ENCODE measurements around the gene ARMC7.
"Not testable (repeated sequence)": the region's sequence is repeated elsewhere in the genome, so short reads cannot be mapped to it uniquely, and the experiment has no call there.

ARMC7 gene

DNA sequence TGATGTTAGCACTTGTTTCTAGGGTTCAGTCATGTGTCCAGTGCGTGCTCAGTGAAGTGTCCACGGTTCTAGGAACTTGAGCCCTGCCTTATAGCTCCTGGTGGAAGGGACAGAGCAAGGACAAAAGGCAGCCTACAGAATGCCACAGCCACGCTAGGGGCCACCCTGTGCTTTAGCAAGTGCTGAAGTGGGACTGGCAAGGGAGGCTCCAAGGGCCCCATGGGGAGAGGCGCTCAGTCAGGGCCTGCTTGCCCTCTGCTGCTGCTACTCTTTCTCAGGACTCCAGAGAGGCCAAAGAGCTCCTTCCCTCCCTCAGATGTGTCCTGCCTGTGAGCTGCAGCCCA is 15.0 kb downstream of the ARMC7 start:
- TF ChIP-seq, protein P1, sequence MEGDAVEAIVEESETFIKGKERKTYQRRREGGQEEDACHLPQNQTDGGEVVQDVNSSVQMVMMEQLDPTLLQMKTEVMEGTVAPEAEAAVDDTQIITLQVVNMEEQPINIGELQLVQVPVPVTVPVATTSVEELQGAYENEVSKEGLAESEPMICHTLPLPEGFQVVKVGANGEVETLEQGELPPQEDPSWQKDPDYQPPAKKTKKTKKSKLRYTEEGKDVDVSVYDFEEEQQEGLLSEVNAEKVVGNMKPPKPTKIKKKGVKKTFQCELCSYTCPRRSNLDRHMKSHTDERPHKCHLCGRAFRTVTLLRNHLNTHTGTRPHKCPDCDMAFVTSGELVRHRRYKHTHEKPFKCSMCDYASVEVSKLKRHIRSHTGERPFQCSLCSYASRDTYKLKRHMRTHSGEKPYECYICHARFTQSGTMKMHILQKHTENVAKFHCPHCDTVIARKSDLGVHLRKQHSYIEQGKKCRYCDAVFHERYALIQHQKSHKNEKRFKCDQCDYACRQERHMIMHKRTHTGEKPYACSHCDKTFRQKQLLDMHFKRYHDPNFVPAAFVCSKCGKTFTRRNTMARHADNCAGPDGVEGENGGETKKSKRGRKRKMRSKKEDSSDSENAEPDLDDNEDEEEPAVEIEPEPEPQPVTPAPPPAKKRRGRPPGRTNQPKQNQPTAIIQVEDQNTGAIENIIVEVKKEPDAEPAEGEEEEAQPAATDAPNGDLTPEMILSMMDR (conservative IDR thresholded peaks at IDR 0.05; ENCODE audit: low read length) = no peak
- H3K4me3 ChIP-seq (ENCODE audit: low read length) = no peak overlapping the region
- no peak for DNase-seq (ENCODE audit: low read depth)

DNA sequence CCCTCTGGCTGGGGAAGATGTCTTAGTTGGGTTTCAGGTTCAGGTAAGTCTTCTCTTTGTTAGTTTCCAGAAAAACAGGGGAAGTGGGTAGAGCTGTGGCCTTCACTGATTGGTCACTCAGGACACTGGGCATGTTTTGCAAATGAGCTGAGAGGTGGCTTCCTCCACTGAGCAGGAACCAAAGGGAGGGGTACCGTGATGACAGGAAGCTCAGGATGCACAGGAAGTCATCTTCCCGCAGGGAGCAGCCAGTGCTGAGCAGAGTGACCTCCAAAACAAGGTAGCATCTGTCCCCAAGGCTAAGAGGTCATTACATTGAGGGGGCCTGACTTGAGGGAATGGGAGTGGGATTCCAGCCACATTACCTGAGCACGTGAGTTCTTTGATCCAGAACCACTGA is 16.2 kb downstream of the ARMC7 start:
- no peak for DNase-seq (ENCODE audit: low read depth)
- TF ChIP-seq, protein P1 (conservative IDR thresholded peaks at IDR 0.05; ENCODE audit: low read length) = no peak
- no peak overlapping the region for H3K4me3 ChIP-seq (ENCODE audit: low read length)

DNA sequence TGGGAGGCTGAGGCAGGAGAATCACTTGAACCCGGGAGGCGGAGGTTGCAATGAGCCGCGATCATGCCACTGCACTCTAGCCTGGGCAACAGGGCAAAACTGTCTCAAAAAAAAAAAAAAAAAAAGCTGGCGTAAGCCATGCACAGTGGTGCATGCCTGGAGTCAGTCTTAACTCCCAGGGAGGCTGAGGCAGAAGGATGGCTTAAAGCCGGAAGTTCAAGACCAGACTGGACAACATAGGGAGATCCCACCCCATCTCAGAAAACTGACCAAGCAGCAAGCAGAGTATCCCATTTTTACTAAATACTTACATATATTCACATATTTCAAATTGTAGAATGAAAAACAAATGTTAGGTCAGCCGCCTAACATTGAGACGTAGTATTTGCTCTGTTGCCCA is 17.2 kb downstream of the ARMC7 start:
- H3K4me3 ChIP-seq (ENCODE audit: low read length) = no peak overlapping the region
- TF ChIP-seq, protein P1 (conservative IDR thresholded peaks at IDR 0.05; ENCODE audit: low read length) = no peak
- no peak for DNase-seq (ENCODE audit: low read depth)

DNA sequence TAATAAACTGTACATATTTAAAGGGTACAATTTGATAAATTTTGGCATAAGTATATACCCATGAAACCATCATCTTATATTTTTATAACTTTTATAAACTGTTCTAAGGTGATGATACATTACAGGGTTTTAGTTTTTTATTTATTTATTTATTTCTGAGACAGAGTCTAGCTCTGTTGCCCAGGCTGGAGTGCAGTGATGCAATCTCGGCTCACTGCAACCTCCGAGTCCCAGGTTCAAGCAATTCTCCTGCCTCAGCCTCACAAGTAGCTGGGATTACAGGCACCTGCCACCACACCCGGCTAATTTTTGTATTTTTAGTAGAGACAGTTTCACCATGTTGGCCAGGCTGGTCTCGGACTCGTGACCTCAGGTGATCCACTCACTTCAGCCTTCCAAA is 18.2 kb downstream of the ARMC7 start:
- H3K4me3 ChIP-seq (ENCODE audit: low read length); DNase-seq (ENCODE audit: low read depth): not testable (repeated sequence)

DNA sequence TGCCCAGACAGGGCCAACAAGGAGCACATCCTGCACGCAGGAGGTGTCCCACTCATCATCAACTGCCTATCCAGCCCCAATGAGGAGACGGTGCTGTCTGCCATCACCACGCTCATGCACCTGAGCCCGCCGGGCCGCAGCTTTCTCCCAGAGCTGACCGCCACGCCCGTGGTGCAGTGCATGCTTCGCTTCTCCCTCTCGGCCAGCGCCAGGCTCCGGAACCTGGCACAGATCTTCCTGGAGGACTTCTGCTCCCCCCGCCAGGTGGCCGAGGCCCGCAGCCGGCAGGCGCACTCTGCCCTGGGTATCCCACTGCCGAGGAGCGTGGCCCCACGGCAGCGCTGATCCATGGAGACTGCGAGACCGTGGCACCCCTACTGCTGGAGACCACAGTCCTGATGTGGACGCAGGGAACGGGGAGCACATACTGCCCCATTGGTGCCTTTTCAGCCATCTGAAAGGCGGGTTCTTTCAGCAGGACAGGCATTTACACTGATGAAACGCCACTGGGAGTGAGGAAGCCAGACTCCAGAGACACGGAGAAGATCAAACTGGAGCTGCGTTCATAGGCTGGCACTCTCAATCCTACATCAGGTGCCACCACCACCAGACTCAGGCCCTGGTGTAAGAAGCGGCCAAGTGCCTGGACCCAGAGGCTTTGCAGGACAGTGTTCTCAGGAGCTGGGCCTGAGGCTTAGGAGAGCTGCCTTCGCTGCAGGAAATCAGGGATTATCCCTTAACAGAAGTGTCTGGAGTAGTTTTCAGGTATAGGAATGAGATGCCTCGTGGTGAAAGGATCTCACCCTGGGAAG is 19.1 kb downstream of the ARMC7 start:
- DNase-seq (ENCODE audit: low read depth) = no peak
- no peak overlapping the region for H3K4me3 ChIP-seq (ENCODE audit: low read length)
- TF ChIP-seq, protein P1 (conservative IDR thresholded peaks at IDR 0.05; ENCODE audit: low read length) = no peak

DNA sequence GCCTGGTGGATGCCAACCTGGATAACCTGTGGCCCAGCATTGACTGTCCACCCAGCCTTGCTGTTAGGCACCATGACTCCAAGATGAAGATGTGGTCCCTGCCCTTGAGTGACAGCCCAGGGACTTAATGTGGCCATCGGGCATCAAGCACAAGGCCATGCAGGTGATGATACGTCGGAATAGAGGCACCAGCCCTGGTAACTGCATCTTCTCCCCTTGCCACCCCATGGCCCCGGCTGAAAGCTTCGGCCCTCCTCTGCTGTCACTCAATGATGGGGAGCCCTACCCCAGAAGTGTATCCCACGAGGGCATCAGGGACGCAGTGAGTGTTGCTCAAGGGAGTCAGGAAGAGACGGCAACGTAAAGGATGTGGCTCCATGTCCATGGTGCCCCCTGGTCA is 19.8 kb downstream of the ARMC7 start:
- TF ChIP-seq, protein P1 (conservative IDR thresholded peaks at IDR 0.05; ENCODE audit: low read length) = no peak
- no peak overlapping the region for H3K4me3 ChIP-seq (ENCODE audit: low read length)
- DNase-seq (ENCODE audit: low read depth) = no peak

DNA sequence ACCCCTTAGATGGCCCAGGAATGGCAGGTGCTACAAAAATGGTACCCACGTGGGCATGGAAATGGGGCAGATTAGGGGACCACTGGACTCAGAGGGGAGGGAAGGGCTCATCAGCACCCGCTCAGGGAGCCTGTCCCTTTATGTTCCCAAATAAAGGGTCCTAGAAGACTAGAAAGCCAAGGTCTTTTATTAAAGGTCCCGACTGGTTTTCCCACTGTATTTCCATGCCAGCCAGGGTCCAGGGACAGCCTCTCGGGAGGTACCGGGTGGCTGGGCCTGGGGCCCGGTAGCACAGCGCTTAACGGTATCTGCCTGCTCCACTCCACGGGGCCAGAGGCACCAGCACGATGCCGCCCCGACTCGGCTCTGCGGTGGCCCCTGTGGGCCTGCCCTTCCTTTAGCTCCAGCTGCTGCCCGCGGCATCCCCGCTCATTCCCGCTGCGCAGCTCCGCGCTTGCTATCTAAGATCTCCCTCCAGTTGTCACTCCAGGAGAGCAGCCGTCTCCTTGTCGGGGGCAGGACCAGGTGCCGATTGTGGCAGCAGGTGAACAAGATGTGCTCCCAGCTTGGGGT is 20.4 kb downstream of the ARMC7 start:
- H3K4me3 ChIP-seq (ENCODE audit: low read length) = peak overlapping the region; percentile 73
- DNase-seq (ENCODE audit: low read depth) = no peak
- TF ChIP-seq, protein P1 (conservative IDR thresholded peaks at IDR 0.05; ENCODE audit: low read length) = no peak
